HG02763 (cell line): Measurements from ENCODE around the gene MPC1.
A peak's percentile ranks its signal among the peaks of the same experiment; 100 is the strongest.
"Not testable (repeated sequence)": the region's sequence is repeated elsewhere in the genome, so short reads cannot be mapped to it uniquely, and the experiment has no call there.

Source experiments
- ATAC-seq: cut with Tn5 transposase; IDR thresholded peaks from one replicate; pipeline ENCODE4 v1.9.1; 2021; ENCODE audit warnings: mild to moderate bottlenecking, moderate library complexity; ENCODE audit not compliant: unreplicated experiment

MPC1 gene

GRCh38 chr6:166348305-166348949, 34.3 kb downstream of the MPC1 start:
- ATAC-seq, result no peak

GRCh38 chr6:166346965-166347364, 35.8 kb downstream of the MPC1 start:
- no peak for ATAC-seq

- no peak for ATAC-seq
These were observed 36.3 kb downstream of the MPC1 start for GRCh38 chr6:166346449-166346848.

- not testable (repeated sequence) for ATAC-seq
These were observed 37.1 kb downstream of the MPC1 start for GRCh38 chr6:166345672-166346071.

GRCh38 chr6:166344921-166345320, 37.8 kb downstream of the MPC1 start:
- ATAC-seq, result not testable (repeated sequence)

GRCh38 chr6:166344240-166344639, 38.5 kb downstream of the MPC1 start:
- no peak for ATAC-seq

- peak; percentile 6 for ATAC-seq
These were observed 39.6 kb downstream of the MPC1 start for GRCh38 chr6:166343150-166343487.

- ATAC-seq, result peak; percentile 93
These were observed 40.2 kb downstream of the MPC1 start, which contains the start of gene SFT2D1 for GRCh38 chr6:166342349-166343149. TSS of gene SFT2D1 (minus strand) at chr6:166342545. CDS start at chr6:166342481, 64 bp downstream.

GRCh38 chr6:166341977-166342348, 40.8 kb downstream of the MPC1 start:
- ATAC-seq, result no peak

GRCh38 chr6:166341464-166341863, 41.3 kb downstream of the MPC1 start:
- ATAC-seq, result no peak

- no peak for ATAC-seq
These were observed 43.9 kb downstream of the MPC1 start for GRCh38 chr6:166338854-166339253.

- no peak for ATAC-seq
These were observed 45.9 kb downstream of the MPC1 start for GRCh38 chr6:166336847-166337246.

GRCh38 chr6:166335378-166336302, 47.1 kb downstream of the MPC1 start:
- ATAC-seq, result peak; percentile 39

- ATAC-seq, result no peak
These were observed 47.9 kb downstream of the MPC1 start for GRCh38 chr6:166334878-166335277.

GRCh38 chr6:166333172-166333995, 49.4 kb downstream of the MPC1 start:
- ATAC-seq, result peak; percentile 69

- no peak for ATAC-seq
These were observed 51.0 kb downstream of the MPC1 start for GRCh38 chr6:166331503-166332415.

- ATAC-seq, result no peak
These were observed 52.1 kb downstream of the MPC1 start for GRCh38 chr6:166330612-166331011.

GRCh38 chr6:166325383-166326042, 57.2 kb downstream of the MPC1 start:
- ATAC-seq, result peak; percentile 80

- no peak for ATAC-seq
These were observed 59.3 kb downstream of the MPC1 start for GRCh38 chr6:166323395-166323794.
